Cardiac fibroblast (primary cell): ENCODE data around the gene PADI3.
"Not testable (repeated sequence)": the region's sequence is repeated elsewhere in the genome, so short reads cannot be mapped to it uniquely, and the experiment has no call there.

Experiments
- DNase-seq, 2 donors: peaks; one replicate each; pipeline versions ENCODE4 v3.0.0 to v3.0.0-alpha.2; 2010; ENCODE audit warnings: low read depth in 2 of 2
- H3K4me3 ChIP-seq, 2 donors: replicated peaks in 1 of 2; 1 replicate in 1 of 2; 2 replicates in 1 of 2; pipeline ENCODE4 v1.5.1; 2011; ENCODE audit warnings: low read depth in 2 of 2, low read length in 2 of 2, mild to moderate bottlenecking in 2 of 2, moderate library complexity in 1 of 2
- TF ChIP-seq, protein P1 (sequence below): IDR thresholded peaks from one replicate; pipeline ENCODE4 v1.5.1; 2011; ENCODE audit warnings: low read depth, mild to moderate bottlenecking, low read length, inconsistent platforms

PADI3 gene

DNA sequence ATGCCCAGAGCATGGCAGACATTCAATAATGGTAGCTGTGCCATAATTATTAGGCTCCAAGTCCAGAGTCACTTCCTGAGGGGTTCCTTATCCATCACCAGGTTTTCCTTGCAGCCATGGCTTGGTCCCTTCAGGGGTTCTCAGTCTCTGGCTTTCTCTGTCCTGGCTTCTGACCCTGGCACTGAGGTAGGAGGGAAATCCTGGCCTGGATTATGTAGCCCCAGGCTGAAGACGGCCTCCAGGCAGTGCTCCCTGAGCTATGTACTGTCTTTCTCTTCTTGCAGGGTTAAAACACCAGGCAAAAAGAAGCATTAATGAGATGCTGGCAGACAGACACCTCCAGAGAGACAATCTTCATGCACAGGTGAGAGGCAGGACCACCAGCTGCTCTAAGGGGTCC is 9.5 kb upstream of the PADI3 start:
- DNase-seq, result peak; percentile 96 to 97
- TF ChIP-seq, protein P1, sequence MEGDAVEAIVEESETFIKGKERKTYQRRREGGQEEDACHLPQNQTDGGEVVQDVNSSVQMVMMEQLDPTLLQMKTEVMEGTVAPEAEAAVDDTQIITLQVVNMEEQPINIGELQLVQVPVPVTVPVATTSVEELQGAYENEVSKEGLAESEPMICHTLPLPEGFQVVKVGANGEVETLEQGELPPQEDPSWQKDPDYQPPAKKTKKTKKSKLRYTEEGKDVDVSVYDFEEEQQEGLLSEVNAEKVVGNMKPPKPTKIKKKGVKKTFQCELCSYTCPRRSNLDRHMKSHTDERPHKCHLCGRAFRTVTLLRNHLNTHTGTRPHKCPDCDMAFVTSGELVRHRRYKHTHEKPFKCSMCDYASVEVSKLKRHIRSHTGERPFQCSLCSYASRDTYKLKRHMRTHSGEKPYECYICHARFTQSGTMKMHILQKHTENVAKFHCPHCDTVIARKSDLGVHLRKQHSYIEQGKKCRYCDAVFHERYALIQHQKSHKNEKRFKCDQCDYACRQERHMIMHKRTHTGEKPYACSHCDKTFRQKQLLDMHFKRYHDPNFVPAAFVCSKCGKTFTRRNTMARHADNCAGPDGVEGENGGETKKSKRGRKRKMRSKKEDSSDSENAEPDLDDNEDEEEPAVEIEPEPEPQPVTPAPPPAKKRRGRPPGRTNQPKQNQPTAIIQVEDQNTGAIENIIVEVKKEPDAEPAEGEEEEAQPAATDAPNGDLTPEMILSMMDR, result no peak
- H3K4me3 ChIP-seq, result no peak overlapping the region

DNA sequence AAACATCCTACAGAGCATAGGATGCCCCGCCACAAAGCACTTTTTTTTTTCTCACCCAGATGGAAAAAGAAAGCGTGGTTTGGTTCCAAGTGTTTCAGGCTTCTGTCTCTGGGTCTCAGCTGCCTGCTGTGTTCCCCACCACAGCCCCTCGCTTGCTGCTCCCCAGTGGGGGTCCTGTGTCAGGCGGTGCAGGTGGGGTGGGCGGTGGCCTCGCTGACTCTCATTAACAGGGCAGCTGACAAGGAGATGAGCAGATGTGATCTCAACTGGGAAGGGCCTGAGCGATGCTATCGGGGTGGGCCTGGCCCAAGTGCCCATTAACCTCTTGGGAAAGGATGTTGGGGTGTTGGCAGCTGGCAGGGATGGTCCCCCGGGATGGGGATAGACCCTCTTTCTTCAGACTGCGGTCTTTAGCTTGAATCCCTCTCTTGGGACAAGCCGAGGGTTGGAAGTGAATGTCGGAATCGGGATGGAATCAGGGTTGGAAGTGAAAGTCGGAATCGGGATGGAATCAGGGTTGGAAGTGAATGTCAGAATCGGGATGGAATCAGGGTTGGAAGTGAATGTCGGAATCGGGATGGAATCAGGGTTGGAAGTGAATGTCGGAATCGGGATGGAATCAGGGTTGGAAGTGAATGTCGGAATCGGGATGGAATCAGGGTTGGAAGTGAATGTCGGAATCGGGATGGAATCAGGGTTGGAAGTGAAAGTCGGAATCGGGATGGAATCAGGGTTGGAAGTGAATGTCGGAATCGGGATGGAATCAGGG is 7.7 kb upstream of the PADI3 start:
- not testable (repeated sequence) for DNase-seq, H3K4me3 ChIP-seq

DNA sequence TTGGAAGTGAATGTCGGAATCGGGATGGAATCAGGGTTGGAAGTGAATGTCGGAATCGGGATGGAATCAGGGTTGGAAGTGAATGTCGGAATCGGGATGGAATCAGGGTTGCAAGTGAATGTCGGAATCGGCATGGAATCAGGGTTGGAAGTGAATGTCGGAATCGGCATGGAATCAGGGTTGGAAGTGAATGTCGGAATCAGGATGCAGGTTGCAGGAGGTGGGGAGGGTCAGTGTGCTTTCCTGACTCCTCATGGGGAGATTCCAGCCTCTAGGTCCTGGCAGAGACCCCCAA is 7.2 kb upstream of the PADI3 start:
- not testable (repeated sequence) for DNase-seq, H3K4me3 ChIP-seq

DNA sequence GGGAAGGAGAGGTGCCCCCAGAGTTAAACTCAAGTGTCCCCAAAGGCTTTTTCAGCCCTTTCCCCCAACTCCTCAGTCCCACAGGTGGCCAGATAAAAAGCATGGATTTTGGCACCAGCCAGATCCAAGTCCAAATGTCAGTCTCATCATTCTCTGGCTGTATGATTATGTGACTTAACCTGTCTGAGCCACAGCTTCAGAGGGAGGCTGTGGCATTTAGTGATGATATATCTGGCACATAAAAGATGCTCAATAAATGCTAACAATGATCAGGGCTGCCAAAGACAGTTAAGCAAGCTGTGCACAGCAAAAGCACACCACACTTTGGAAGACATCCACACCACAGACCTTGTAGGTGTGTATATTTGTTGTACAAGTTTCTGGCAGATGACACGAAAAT is 5.6 kb upstream of the PADI3 start:
- no peak for DNase-seq
- no peak overlapping the region for H3K4me3 ChIP-seq
- TF ChIP-seq, protein P1, result no peak

DNA sequence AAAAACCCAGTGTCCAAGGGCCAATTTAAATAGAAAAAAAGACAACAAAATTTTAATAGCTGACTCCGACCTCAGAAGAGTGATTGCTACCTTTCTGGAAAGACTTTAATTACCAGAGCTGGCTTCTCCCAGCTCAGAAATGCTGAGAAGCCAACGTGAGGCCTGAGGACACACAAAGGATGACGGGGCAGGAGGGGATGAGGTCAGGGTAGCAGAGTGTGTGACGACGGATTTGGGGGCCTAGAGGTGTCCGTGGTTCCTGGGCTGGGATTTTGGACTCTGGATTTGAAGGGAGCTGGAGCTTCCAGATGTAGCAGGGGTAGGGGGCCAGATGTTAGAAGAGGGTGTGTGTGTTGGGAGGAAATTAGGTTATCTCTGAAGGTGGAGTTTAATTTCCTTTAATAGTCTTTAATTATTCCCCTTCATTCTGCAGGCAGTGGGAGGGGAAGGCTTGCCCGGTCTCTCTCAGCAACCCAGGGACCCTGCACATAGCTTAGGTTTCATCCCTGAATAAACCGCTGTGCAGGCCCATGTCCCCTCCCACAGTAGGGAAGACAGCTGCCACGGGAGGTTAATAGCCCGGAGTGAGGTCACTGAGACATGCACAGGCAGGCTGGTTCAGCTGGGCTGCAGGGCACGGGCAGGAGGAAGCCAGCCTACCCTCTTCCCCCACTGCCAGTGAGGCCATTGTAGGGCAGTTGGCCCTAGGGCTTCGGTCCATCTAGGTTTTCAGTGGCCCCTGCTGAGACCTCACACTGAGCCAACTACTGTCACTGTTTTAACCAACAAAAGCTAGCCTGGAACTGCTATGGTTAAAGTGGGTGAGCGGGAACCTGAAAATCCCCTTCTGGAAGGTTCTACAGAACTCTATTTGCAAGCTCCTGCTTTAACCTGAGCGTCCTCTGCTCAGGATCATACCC is 3.8 kb upstream of the PADI3 start:
- H3K4me3 ChIP-seq, result no peak overlapping the region
- no peak for DNase-seq
- TF ChIP-seq, protein P1, result no peak

DNA sequence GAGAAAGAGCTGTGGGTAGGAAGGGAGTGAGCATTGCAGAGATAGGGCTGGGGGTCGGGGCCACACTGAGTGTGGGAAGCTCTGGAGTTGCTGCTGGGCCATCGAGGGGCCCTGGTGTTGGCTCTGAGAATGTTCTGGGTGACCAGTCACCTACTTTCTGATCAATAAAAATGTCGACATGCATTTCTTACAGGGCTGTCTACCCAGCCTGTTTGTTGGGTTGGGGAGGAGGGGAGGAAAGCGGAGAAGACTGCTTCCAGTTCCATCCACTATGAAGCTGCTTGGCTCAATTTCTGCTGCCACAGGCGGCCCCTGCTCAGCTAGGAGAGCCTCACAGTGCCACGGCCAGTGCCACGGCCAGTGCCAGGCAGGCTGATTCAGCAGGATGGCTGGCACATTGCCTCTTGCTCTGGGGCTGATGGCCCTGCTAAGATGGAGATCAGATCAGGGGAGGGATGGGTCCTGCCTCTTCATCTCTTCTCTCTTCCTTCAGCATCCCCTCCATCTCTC is 3.0 kb upstream of the PADI3 start:
- no peak for DNase-seq
- no peak overlapping the region for H3K4me3 ChIP-seq
- TF ChIP-seq, protein P1, result no peak

DNA sequence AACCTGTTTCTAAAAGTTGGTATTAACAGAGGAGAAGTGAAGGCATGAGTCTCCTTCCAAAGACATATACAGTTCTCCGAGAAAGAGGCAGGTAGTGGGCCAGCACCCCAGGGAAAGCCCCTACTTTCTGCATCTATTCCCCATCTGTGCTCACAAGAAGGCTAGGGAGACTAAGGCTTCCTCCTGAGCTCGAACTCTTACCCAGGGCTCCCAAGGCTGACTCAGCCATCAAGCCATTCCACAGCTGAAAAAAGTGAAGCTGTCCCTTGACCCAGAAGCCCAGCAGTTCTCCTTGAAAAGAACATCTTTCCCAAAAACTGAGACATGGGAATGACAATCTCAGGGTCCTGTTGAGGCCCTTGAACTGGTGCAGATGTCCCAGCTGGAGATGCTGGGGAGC is 1.9 kb upstream of the PADI3 start:
- TF ChIP-seq, protein P1, result no peak
- DNase-seq, result no peak
- no peak overlapping the region for H3K4me3 ChIP-seq
